Tibial nerve (tissue), 4 donors: Measurements from ENCODE around the gene UBA1. TPM values are rescaled to one million over a fixed set of nuclear protein-coding genes. Genes with fewer than 3 reads are reported as not detected.

Experiments
- DNase-seq, 2 donors: peaks; one replicate each; pipeline ENCODE4 v3.0.0-alpha.2; 2019; ENCODE audit warnings: low spot score in 2 of 2
- H3K27ac ChIP-seq, 4 donors: fragments of 200-600 bp; sonication (generic) in 3 of 4; one replicate each; pipeline ENCODE4 v1.5.1; 2017 to 2019; ENCODE audit warnings: mild to moderate bottlenecking in 1 of 4
- H3K27me3 ChIP-seq, 2 donors: fragments of 200-600 bp; sonication (generic) in 1 of 2; one replicate each; pipeline versions ENCODE4 v1.5.1 to v1.6.0; 2017 to 2019
- H3K36me3 ChIP-seq, 3 donors: fragments of 200-600 bp; sonication (generic); one replicate each; pipeline ENCODE4 v1.5.1; 2018 to 2019
- H3K4me1 ChIP-seq, 4 donors: fragments of 200-600 bp; sonication (generic) in 3 of 4; one replicate each; pipeline ENCODE4 v1.5.1; 2017 to 2019
- H3K4me3 ChIP-seq, 4 donors: fragments of 200-600 bp; sonication (generic) in 3 of 4; one replicate each; pipeline ENCODE4 v1.5.1; 2017 to 2019; ENCODE audit warnings: mild to moderate bottlenecking in 1 of 4, moderate library complexity in 1 of 4
- H3K9me3 ChIP-seq, 4 donors: fragments of 200-600 bp; sonication (generic) in 3 of 4; one replicate each; pipeline ENCODE4 v1.5.1; 2017 to 2019
- EP300 ChIP-seq, 2 donors: sonication (generic); formaldehyde crosslinking; IDR thresholded peaks; one replicate each; pipeline ENCODE4 v1.6.1; 2017; ENCODE audit warnings: antibody characterized with exemption in 2 of 2, mild to moderate bottlenecking in 1 of 2
- POLR2A ChIP-seq, 2 donors: fragments of 450-650 bp; IDR thresholded peaks; one replicate each; pipeline ENCODE4 v1.6.1; 2017; ENCODE audit warnings: antibody characterized with exemption in 2 of 2, mild to moderate bottlenecking in 2 of 2, moderate library complexity in 2 of 2
- WGBS, 2 donors: methylation state at CpG; one replicate each; pipeline ENCODE4 v1.1.5; 2018; 5-methylcytosine and 5-hydroxymethylcytosine counted together
- total RNA-seq, 4 donors: library from RNA; depleted of rRNA; stranded (reverse); fragments of >200 nt; gene quantifications; one replicate each; pipeline ENCODE4 v1.1.0, GENCODE V29; 2016
- TF ChIP-seq, protein P1 (sequence below), 5 experiments: fragments of 200-600 bp in 3 of 5; fragments of 450-650 bp in 2 of 5; sonication (generic) in 3 of 5; IDR thresholded peaks; one replicate each; pipeline ENCODE4 v1.5.1; 2016 to 2019; ENCODE audit warnings: antibody characterized with exemption in 5 of 5, mild to moderate bottlenecking in 3 of 5, moderate library complexity in 2 of 5

Gene UBA1
- total RNA-seq, 4 donors from 2014 or later: 124 to 168 (median 144) TPM

DNA sequence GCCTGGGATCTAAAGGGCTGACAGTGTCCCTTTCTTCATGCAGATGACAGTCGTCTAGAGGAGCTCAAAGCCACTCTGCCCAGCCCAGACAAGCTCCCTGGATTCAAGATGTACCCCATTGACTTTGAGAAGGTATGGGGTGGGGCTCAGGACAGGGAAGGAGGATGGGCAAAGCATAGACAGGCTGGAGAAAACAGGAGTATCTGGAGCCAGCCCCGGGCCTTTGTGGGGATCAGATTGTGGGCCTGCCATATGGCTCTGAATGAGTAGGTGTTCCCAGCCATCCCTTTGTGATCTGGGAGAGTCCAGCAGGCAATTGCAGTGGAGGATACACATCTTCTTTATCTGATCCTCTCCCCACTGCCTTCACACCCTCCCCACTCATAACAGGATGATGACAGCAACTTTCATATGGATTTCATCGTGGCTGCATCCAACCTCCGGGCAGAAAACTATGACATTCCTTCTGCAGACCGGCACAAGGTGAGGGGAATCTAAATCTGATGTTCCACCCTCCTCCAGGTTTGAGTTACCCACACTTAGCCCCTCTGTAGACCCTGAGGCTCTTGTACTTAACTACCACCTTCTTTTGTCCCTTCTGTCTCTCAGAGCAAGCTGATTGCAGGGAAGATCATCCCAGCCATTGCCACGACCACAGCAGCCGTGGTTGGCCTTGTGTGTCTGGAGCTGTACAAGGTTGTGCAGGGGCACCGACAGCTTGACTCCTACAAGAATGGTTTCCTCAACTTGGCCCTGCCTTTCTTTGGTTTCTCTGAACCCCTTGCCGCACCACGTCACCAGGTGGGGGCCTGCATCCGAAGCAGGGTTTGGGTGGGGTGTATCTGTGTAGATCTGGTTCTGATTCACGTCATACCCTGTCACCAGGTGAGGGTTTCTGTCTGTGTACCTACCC lies 19.0 kb downstream of the UBA1 start:
- peaks cover 0 to 13% (median 5%) of the 10 kb centered on the region in 4 donors for H3K4me1 ChIP-seq
- no peak overlapping the region for H3K27ac ChIP-seq
- 94 to 97% methylated on average over 11 to 12 of the region's 12 CpGs for WGBS, 2 donors
- TF ChIP-seq, protein P1, sequence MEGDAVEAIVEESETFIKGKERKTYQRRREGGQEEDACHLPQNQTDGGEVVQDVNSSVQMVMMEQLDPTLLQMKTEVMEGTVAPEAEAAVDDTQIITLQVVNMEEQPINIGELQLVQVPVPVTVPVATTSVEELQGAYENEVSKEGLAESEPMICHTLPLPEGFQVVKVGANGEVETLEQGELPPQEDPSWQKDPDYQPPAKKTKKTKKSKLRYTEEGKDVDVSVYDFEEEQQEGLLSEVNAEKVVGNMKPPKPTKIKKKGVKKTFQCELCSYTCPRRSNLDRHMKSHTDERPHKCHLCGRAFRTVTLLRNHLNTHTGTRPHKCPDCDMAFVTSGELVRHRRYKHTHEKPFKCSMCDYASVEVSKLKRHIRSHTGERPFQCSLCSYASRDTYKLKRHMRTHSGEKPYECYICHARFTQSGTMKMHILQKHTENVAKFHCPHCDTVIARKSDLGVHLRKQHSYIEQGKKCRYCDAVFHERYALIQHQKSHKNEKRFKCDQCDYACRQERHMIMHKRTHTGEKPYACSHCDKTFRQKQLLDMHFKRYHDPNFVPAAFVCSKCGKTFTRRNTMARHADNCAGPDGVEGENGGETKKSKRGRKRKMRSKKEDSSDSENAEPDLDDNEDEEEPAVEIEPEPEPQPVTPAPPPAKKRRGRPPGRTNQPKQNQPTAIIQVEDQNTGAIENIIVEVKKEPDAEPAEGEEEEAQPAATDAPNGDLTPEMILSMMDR (IDR thresholded peaks at IDR 0.05): no peak
- TF ChIP-seq EP300 (IDR thresholded peaks at IDR 0.05) (no peak), POLR2A (IDR thresholded peaks at IDR 0.05) (no peak)
- H3K9me3 ChIP-seq: no peaks in the 10 kb centered on the region
- peaks cover 0 to 87% (median 13%) of the 10 kb centered on the region in 3 donors for H3K36me3 ChIP-seq
- no peaks in the 10 kb centered on the region for H3K27me3 ChIP-seq
- DNase-seq: no peak
- H3K4me3 ChIP-seq: no peak overlapping the region

DNA sequence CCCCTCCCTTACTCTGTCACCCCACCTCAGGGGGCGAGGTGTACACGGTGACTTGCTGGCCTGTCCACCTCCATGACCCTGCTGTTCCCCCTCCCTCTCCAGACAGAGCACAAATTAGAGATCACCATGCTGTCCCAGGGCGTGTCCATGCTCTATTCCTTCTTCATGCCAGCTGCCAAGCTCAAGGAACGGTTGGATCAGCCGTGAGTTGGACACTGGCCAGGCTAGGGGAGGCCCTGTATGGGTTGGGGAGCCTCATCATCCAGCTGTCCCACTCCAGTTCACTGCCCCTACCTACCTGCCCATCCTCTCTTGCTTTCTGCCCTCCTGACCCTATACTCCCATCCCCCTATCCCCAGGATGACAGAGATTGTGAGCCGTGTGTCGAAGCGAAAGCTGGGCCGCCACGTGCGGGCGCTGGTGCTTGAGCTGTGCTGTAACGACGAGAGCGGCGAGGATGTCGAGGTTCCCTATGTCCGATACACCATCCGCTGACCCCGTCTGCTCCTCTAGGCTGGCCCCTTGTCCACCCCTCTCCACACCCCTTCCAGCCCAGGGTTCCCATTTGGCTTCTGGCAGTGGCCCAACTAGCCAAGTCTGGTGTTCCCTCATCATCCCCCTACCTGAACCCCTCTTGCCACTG lies 20.9 kb downstream of the UBA1 start:
- Histone ChIP-seq H3K4me1 (peaks cover 0 to 13% (median 5%) of the 10 kb centered on the region in 4 donors), H3K27ac (no peak overlapping the region), H3K27me3 (no peaks in the 10 kb centered on the region), H3K4me3 (no peak overlapping the region), H3K9me3 (no peaks in the 10 kb centered on the region), H3K36me3 (peaks cover 0 to 69% (median 13%) of the 10 kb centered on the region in 3 donors)
- 85 to 89% methylated on average over 18 to 20 of the region's 20 CpGs for WGBS, 2 donors
- no peak for DNase-seq
- TF ChIP-seq POLR2A (IDR thresholded peaks at IDR 0.05) (no peak), EP300 (IDR thresholded peaks at IDR 0.05) (no peak)
- TF ChIP-seq, protein P1 (IDR thresholded peaks at IDR 0.05): no peak

- Histone ChIP-seq H3K27me3 (no peaks in the 10 kb centered on the region), H3K9me3 (no peaks in the 10 kb centered on the region), H3K36me3 (peaks cover 0 to 61% (median 10%) of the 10 kb centered on the region in 3 donors), H3K4me1 (peaks cover 0 to 21% (median 7%) of the 10 kb centered on the region in 4 donors), H3K27ac (no peak overlapping the region), H3K4me3 (no peak overlapping the region)
- 63 to 94% methylated on average over 2 to 12 of the region's 12 CpGs for WGBS, 2 donors
- no peak for DNase-seq
- TF ChIP-seq POLR2A (IDR thresholded peaks at IDR 0.05): no peak
- no peak for TF ChIP-seq EP300 (IDR thresholded peaks at IDR 0.05)
- TF ChIP-seq, protein P1 (IDR thresholded peaks at IDR 0.05): no peak
Observed at GRCh38 chrX:47215291-47215900, 21.8 kb downstream of the UBA1 start.

- H3K4me1 ChIP-seq: peaks cover 0 to 30% (median 9%) of the 10 kb centered on the region in 4 donors
- H3K27me3 ChIP-seq: no peaks in the 10 kb centered on the region
- DNase-seq: no peak
- 75 to 80% methylated on average over 8 of the region's 8 CpGs for WGBS, 2 donors
- no peaks in the 10 kb centered on the region for H3K9me3 ChIP-seq
- peaks cover 0 to 50% (median 4%) of the 10 kb centered on the region in 3 donors for H3K36me3 ChIP-seq
- TF ChIP-seq POLR2A (IDR thresholded peaks at IDR 0.05) (no peak), EP300 (IDR thresholded peaks at IDR 0.05) (no peak)
- TF ChIP-seq, protein P1 (IDR thresholded peaks at IDR 0.05): no peak
- peak overlapping the region in 3 of 4 donors; percentile 68 to 98 (median 87) for H3K27ac ChIP-seq
- H3K4me3 ChIP-seq: no peak overlapping the region
Observed at GRCh38 chrX:47216393-47216925, 22.8 kb downstream of the UBA1 start.
